T-cell (primary cell): ENCODE results near the gene ANXA10. TPM values are rescaled to one million over a fixed set of nuclear protein-coding genes. Genes with fewer than 3 reads are reported as not detected.
A peak's percentile ranks its signal among the peaks of the same experiment; 100 is the strongest.

Source experiments
- ATAC-seq, 4 experiments: fragments of 200-7000 bp in 3 of 4; fragments of 150-1000 bp in 1 of 4; cut with Tn5 transposase; replicated peaks in 1 of 4; 1 replicate in 3 of 4; 2 replicates in 1 of 4; pipeline ENCODE4 v1.10.0; 2021; ENCODE audit warnings: moderate library complexity in 3 of 4, mild to moderate bottlenecking in 2 of 4, moderate number of reproducible peaks in 1 of 4
- CTCF ChIA-PET, 2 donors: fragments of 300-600 bp; sonication (Branson Sonifier 250); formaldehyde crosslinking; loops; one replicate each; lab custom pipeline; 2022; ENCODE audit warnings: antibody characterized with exemption in 2 of 2; lab: Charles Lee
- POLR2A ChIA-PET, 2 donors: fragments of 300-600 bp; sonication (Branson Sonifier 250); formaldehyde crosslinking; loops; one replicate each; lab custom pipeline; 2022; ENCODE audit warnings: antibody characterized with exemption in 2 of 2; lab: Charles Lee
- DNase-seq, 35 experiments: peaks; one replicate each; pipeline versions ENCODE4 v3.0.0 to v3.0.0-alpha.2; 2013 to 2023
- H3K27ac ChIP-seq: one replicate; pipeline ENCODE4 v1.5.1; 2013; ENCODE audit warnings: low read length
- H3K27me3 ChIP-seq, 2 experiments: replicated peaks in 1 of 2; 1 replicate in 1 of 2; 2 replicates in 1 of 2; pipeline versions ENCODE4 v1.6.1 to v1.7.0; 2013; ENCODE audit warnings: low read length in 1 of 2, mixed read lengths in 1 of 2; ENCODE audit not compliant: control insufficient read depth in 2 of 2, insufficient read depth in 2 of 2; ENCODE audit errors: extremely low read depth in 1 of 2
- H3K36me3 ChIP-seq, 2 donors: 1 replicate in 1 of 2; 2 replicates in 1 of 2; pipeline versions ENCODE4 v1.6.1 to v1.7.0; 2013; ENCODE audit warnings: low read length in 1 of 2; ENCODE audit not compliant: control insufficient read depth in 2 of 2, insufficient read depth in 1 of 2; ENCODE audit errors: extremely low read depth in 1 of 2
- H3K4me1 ChIP-seq, 2 experiments: 1 replicate in 1 of 2; 2 replicates in 1 of 2; pipeline versions ENCODE4 v1.6.1 to v1.7.0; 2013; ENCODE audit warnings: low read length in 2 of 2, mixed read lengths in 1 of 2; ENCODE audit not compliant: insufficient read depth in 2 of 2, control insufficient read depth in 1 of 2; ENCODE audit errors: extremely low read depth in 1 of 2
- H3K4me3 ChIP-seq, 2 donors: 1 replicate in 1 of 2; 2 replicates in 1 of 2; pipeline versions ENCODE4 v1.5.1 to v1.7.0; 2013; ENCODE audit warnings: mild to moderate bottlenecking in 2 of 2, low read length in 1 of 2, moderate library complexity in 1 of 2; ENCODE audit not compliant: control insufficient read depth in 1 of 2; ENCODE audit errors: extremely low read depth in 1 of 2
- H3K9me3 ChIP-seq: 2 replicates; pipeline ENCODE4 v1.7.0; 2013
- H3K27ac Mint-ChIP-seq, 2 donors: one replicate each; pipeline ENCODE4 v1.8.0; 2020 to 2021; ENCODE audit warnings: mild to moderate bottlenecking in 2 of 2, mixed read lengths in 2 of 2
- H3K27me3 Mint-ChIP-seq, 2 donors: one replicate each; pipeline ENCODE4 v1.8.0; 2021 to 2022; ENCODE audit warnings: mixed read lengths in 2 of 2
- H3K36me3 Mint-ChIP-seq: one replicate; pipeline ENCODE4 v1.8.0; 2021; ENCODE audit warnings: mixed read lengths
- H3K4me1 Mint-ChIP-seq, 3 donors: one replicate each; pipeline ENCODE4 v1.8.0; 2020 to 2022; ENCODE audit warnings: mixed read lengths in 3 of 3, mild to moderate bottlenecking in 1 of 3
- H3K4me3 Mint-ChIP-seq, 3 donors: one replicate each; pipeline ENCODE4 v1.8.0; 2020 to 2022; ENCODE audit warnings: mild to moderate bottlenecking in 3 of 3, mixed read lengths in 3 of 3, moderate library complexity in 3 of 3
- H3K9me3 Mint-ChIP-seq, 3 donors: one replicate each; pipeline ENCODE4 v1.8.0; 2020 to 2022; ENCODE audit warnings: mixed read lengths in 3 of 3
- WGBS: methylation state at CpG from one replicate; pipeline ENCODE4 v1.1.5; 2013; ENCODE audit warnings: missing lambda C conversion rate; ENCODE audit not compliant: insufficient coverage; 5-methylcytosine and 5-hydroxymethylcytosine counted together
- total RNA-seq, 35 experiments: library from RNA in 6 of 35; stranded (reverse) in 6 of 35; fragments of 120-200 nt in 1 of 35; gene quantifications; one replicate each; pipeline versions ENCODE4 v1.2.1 to v1.2.4 and lab custom pipeline; 2013 to 2026

ANXA10 gene
- total RNA-seq, 5 donors from 2014 or later (not counting 1 experiment from before 2014, with no cell fraction given): not detected

GRCh38 chr4:168150420-168151050 lies 58.2 kb downstream of the ANXA10 start:
- Histone ChIP-seq H3K4me3 (no peak overlapping the region), H3K9me3 (no peaks in the 10 kb centered on the region), H3K27ac (no peak overlapping the region), H3K4me1 (no peaks in the 10 kb centered on the region), H3K36me3 (no peaks in the 10 kb centered on the region), H3K27me3 (peaks cover 0 to 3% of the 10 kb centered on the region in 2 experiments)
- DNase-seq (no peak), ATAC-seq (no peak)
- Mint-ChIP-seq H3K9me3 (no peaks in the 10 kb centered on the region), H3K4me1 (peaks cover 0 to 6% (median 2%) of the 10 kb centered on the region in 3 donors), H3K27ac (no peak overlapping the region), H3K4me3 (no peak overlapping the region), H3K27me3 (no peaks in the 10 kb centered on the region), H3K36me3 (no peaks in the 10 kb centered on the region)
- 100% methylated on average over 1 of the region's 6 CpGs for WGBS
- ChIA-PET CTCF (no interaction called here), POLR2A (interaction anchor here in 1 of 2 donors (0.7 kb wide), 1 partner anchor 120 kb away, joined by 4 read pairs; no protein-coding TSS in a partner anchor)

GRCh38 chr4:168151327-168151726 lies 59.0 kb downstream of the ANXA10 start:
- Histone ChIP-seq H3K4me1 (no peaks in the 10 kb centered on the region), H3K27ac (no peak overlapping the region), H3K4me3 (no peak overlapping the region), H3K9me3 (no peaks in the 10 kb centered on the region), H3K27me3 (peaks cover 0 to 3% of the 10 kb centered on the region in 2 experiments), H3K36me3 (no peaks in the 10 kb centered on the region)
- ATAC-seq (no peak), DNase-seq (no peak)
- ChIA-PET POLR2A (no interaction called here), CTCF (no interaction called here)
- Mint-ChIP-seq H3K4me1 (peaks cover 0 to 6% (median 2%) of the 10 kb centered on the region in 3 donors), H3K27me3 (no peaks in the 10 kb centered on the region), H3K4me3 (no peak overlapping the region), H3K27ac (no peak overlapping the region), H3K36me3 (no peaks in the 10 kb centered on the region), H3K9me3 (no peaks in the 10 kb centered on the region)
- no CpG with 5 or more reads among the region's 3 CpGs for WGBS

- Mint-ChIP-seq H3K4me1 (peaks cover 0 to 6% (median 2%) of the 10 kb centered on the region in 3 donors), H3K4me3 (peak overlapping the region; percentile 38 to 44 (median 42)), H3K36me3 (no peaks in the 10 kb centered on the region), H3K9me3 (no peaks in the 10 kb centered on the region), H3K27ac (no peak overlapping the region), H3K27me3 (no peaks in the 10 kb centered on the region)
- Histone ChIP-seq H3K4me3 (no peak overlapping the region), H3K36me3 (no peaks in the 10 kb centered on the region), H3K4me1 (no peaks in the 10 kb centered on the region), H3K27ac (no peak overlapping the region), H3K9me3 (no peaks in the 10 kb centered on the region), H3K27me3 (peaks cover 0 to 3% of the 10 kb centered on the region in 2 experiments)
- ChIA-PET CTCF (interaction anchor here (0.6 to 0.7 kb wide), 5 partner anchors 68 to 1382 kb away, joined by 3 to 6 read pairs (median 3); no protein-coding TSS in a partner anchor), POLR2A (interaction anchor here (0.7 kb wide), 2 partner anchors 120 to 778 kb away, joined by 3 to 7 read pairs; no protein-coding TSS in a partner anchor)
- 86% methylated on average over 5 of the region's 8 CpGs for whole genome bisulfite sequencing
- DNase-seq (no peak), ATAC-seq (no peak)
These were observed 60.6 kb downstream of the ANXA10 start for GRCh38 chr4:168152837-168153500.

GRCh38 chr4:168153596-168154440 lies 61.5 kb downstream of the ANXA10 start:
- Histone ChIP-seq H3K4me3 (no peak overlapping the region), H3K27ac (no peak overlapping the region), H3K4me1 (no peaks in the 10 kb centered on the region), H3K36me3 (no peaks in the 10 kb centered on the region), H3K9me3 (no peaks in the 10 kb centered on the region), H3K27me3 (peaks cover 0 to 3% of the 10 kb centered on the region in 2 experiments)
- Mint-ChIP-seq H3K4me3 (peak overlapping the region; percentile 38 to 44 (median 42)), H3K9me3 (peaks cover 0 to 2% (median 0%) of the 10 kb centered on the region in 3 donors), H3K27ac (no peak overlapping the region), H3K4me1 (peaks cover 0 to 6% (median 2%) of the 10 kb centered on the region in 3 donors), H3K27me3 (no peaks in the 10 kb centered on the region), H3K36me3 (no peaks in the 10 kb centered on the region)
- ATAC-seq (peak in 3 of 4 experiments; percentile 50 to 66 (median 63)), DNase-seq (peak in 33 of 35 experiments; percentile 16 to 63 (median 41))
- WGBS: no CpG with 5 or more reads among the region's 10 CpGs
- POLR2A ChIA-PET: interaction anchor here in 1 of 2 donors (0.7 kb wide), 1 partner anchor 779 kb away, joined by 3 read pairs; no protein-coding TSS in a partner anchor
- CTCF ChIA-PET: interaction anchor here (0.6 to 0.9 kb wide), 7 partner anchors 12 to 1383 kb away, joined by 3 to 6 read pairs (median 3); partner anchors contain the start of gene CBR4 (in 1 of the 2)

- POLR2A ChIA-PET: interaction anchor here in 1 of 2 donors (0.6 kb wide), 1 partner anchor 842 kb away, joined by 6 read pairs; no protein-coding TSS in a partner anchor
- 83% methylated on average over 1 of the region's 6 CpGs for WGBS
- Mint-ChIP-seq H3K27ac (no peak overlapping the region), H3K27me3 (no peaks in the 10 kb centered on the region), H3K9me3 (peaks cover 0 to 6% (median 4%) of the 10 kb centered on the region in 3 donors), H3K36me3 (no peaks in the 10 kb centered on the region), H3K4me3 (no peak overlapping the region), H3K4me1 (peaks cover 0 to 6% (median 2%) of the 10 kb centered on the region in 3 donors)
- Histone ChIP-seq H3K27me3 (peaks cover 0 to 3% of the 10 kb centered on the region in 2 experiments), H3K4me3 (no peak overlapping the region), H3K9me3 (no peaks in the 10 kb centered on the region), H3K27ac (no peak overlapping the region), H3K36me3 (no peaks in the 10 kb centered on the region), H3K4me1 (no peaks in the 10 kb centered on the region)
- ATAC-seq: no peak
- CTCF ChIA-PET: interaction anchor here in 1 of 2 donors (0.8 to 0.9 kb wide), 2 partner anchors 11 to 13 kb away, joined by 3 read pairs; no protein-coding TSS in a partner anchor
- DNase-seq: no peak
These were observed 62.4 kb downstream of the ANXA10 start for GRCh38 chr4:168154546-168155277.
